Activated naive CD4-positive, alpha-beta T cell (primary cell): ENCODE data around the gene CASP2.

Source experiments
- DNase-seq, 4 experiments: peaks; one replicate each; lab custom pipeline; 2025; lab: John Stamatoyannopoulos, UW

Gene CASP2

DNA sequence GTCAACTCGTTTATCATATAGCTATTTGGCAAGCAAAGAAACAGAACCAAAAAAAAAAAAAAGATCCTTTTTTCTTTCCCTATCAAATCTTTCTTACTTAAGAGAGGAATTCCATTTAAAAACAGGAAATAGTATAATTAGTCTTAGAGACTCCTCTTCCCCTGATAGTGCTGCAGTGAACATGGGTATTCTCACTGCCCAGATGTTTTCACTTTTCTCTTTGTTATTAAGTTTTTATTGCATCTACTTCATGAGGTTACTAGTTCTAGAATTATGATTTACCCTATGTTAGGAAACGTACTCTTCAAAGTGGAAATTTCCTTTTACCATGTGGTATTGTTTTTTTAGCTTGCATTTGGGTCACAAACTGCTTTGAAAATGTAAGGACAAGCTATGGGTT is 8.5 kb downstream of the CASP2 start:
- no peak for DNase-seq

- no peak for DNase-seq
Observed at GRCh38 chr7:143299346-143299745, 11.2 kb downstream of the CASP2 start.

DNA sequence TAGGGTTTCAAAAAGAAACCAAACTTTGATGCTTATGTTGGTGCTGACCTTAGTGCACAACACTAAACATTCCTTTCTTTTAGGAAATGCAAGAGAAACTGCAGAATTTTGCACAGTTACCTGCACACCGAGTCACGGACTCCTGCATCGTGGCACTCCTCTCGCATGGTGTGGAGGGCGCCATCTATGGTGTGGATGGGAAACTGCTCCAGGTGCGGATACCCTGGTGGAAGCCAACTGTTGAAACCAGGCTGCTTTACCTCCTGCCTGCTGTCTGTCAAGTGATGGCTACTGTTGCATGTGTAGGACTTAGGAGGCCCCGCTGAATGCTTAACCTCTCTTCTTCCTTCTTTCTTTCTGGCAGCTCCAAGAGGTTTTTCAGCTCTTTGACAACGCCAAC is 11.7 kb downstream of the CASP2 start:
- peak; percentile 6 to 55 (median 28) for DNase-seq

DNA sequence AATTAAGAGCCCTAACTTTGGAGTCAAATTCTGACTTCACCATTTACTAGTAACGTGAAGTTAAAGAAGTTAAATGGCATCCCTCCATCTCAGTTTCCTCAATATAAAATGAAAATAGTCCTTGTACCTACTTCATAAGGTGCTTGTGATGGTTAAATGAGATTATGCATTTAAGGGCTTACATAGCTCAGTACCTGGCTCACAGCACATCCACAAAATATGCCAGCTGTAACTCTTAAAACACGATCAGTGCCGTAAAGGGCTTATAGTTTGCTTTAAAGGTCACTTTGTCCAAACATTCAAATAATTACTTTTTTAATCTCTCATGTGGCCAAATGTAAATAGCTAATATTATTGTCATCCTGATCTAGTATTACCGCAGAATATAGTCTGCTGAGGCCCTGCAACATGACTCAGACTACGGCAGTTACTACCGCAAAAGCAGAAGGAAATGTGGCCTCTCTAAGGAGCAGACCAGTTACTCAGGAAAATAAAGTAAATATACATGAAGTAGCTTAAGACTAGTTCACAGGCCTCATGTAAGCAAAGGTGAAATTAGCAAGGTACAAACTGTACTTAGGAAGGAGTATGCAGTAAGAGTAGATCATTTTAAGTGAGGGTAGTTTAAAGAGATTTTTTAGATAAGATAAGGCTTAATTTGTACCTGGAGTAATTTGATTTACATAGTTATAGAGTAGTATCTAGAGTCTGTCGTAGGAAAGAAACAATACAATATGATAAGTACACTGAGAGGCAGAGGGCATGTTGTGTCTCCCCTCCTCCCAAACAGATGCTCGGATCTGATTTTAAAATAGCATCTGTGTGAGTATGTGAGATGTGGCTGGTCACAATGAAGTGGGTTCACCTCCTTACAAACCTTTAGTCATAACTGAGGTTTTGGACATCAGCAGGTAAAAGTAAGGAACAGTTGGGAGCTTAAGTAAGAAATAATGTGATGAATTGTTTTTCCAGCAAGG is 13.1 kb downstream of the CASP2 start:
- no peak for DNase-seq

- no peak for DNase-seq
Observed at GRCh38 chr7:143303733-143304132, 15.6 kb downstream of the CASP2 start.

DNA sequence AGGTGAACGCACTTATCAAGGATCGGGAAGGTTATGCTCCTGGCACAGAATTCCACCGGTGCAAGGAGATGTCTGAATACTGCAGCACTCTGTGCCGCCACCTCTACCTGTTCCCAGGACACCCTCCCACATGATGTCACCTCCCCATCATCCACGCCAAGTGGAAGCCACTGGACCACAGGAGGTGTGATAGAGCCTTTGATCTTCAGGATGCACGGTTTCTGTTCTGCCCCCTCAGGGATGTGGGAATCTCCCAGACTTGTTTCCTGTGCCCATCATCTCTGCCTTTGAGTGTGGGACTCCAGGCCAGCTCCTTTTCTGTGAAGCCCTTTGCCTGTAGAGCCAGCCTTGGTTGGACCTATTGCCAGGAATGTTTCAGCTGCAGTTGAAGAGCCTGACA is 16.8 kb downstream of the CASP2 start:
- DNase-seq = no peak

DNA sequence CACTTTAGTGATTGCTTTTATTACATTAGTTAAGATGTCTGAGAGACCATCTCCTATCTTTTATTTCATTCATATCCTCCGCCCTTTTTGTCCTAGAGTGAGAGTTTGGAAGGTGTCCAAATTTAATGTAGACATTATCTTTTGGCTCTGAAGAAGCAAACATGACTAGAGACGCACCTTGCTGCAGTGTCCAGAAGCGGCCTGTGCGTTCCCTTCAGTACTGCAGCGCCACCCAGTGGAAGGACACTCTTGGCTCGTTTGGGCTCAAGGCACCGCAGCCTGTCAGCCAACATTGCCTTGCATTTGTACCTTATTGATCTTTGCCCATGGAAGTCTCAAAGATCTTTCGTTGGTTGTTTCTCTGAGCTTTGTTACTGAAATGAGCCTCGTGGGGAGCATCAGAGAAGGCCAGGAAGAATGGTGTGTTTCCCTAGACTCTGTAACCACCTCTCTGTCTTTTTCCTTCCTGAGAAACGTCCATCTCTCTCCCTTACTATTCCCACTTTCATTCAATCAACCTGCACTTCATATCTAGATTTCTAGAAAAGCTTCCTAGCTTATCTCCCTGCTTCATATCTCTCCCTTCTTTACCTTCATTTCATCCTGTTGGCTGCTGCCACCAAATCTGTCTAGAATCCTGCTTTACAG is 17.4 kb downstream of the CASP2 start:
- peak; percentile 4 to 61 (median 52) for DNase-seq

GRCh38 chr7:143308632-143309031 is 20.5 kb downstream of the CASP2 start:
- DNase-seq = no peak

- no peak for DNase-seq
Observed at GRCh38 chr7:143314127-143314526, 26.0 kb downstream of the CASP2 start.

DNA sequence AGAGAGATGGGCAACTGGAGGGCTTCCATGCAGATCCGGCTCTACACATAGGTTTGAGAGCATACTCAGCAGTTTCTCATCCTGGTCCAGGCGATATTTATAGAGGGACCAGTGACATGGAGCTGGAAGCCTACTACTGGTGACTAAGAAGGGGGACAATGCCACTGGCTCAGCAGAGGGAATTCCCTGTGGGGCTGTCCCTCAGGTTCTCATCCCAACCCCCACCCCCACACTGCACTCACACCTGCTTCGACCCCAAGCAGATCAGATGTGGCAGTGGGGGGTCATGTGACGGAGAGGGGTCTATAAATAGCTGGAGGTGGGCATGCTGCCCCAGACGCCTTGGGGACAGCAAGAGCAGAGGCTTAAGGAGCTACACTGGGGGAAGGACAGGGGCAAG is 27.6 kb downstream of the CASP2 start, which contains the start of gene CLCN1:
Gene CLCN1 (plus strand): TSS at position 336 of the 400 bp plus-strand sequence. CDS start 102 bp downstream, outside the sequence.
- no peak for DNase-seq

- DNase-seq = no peak
Observed at GRCh38 chr7:143316492-143316891, 28.3 kb downstream of the CASP2 start.

DNA sequence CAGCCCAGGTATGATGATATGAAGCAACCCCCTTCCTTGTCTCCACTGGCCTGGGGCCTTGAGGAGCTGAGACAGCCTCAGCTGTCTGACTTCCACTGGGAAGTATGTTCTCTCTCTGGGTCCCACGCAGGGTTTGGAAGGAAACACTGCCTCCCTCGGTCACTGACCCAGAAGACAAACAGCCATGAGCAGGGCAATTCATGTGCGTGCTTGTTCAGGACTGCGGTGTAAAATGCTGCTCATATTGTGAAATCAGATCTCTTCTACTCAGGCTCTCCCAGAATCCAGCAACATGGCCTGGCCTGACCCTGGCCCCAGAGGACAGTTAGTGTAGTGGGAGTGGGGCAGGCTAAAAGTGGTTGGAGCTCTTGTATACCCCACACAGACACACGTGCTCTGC is 30.5 kb downstream of the CASP2 start:
- DNase-seq = no peak

DNA sequence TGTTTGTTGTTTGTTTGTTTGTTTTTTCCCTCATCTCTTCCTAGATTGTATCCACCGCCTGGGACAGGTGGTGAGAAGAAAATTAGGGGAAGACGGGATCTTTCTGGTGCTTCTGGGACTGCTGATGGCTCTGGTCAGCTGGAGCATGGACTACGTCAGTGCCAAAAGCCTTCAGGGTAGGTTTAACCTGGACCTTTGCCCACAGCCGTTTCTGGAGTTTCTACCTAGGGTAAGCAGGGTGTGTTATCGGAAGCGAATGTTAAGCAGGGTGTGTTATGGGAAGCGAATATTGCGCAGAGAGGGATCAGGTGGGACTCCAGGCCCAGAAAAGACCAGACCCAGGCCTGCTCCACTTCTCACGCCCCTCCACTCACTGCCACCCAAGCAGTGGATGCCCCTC is 32.5 kb downstream of the CASP2 start:
- DNase-seq = no peak

DNA sequence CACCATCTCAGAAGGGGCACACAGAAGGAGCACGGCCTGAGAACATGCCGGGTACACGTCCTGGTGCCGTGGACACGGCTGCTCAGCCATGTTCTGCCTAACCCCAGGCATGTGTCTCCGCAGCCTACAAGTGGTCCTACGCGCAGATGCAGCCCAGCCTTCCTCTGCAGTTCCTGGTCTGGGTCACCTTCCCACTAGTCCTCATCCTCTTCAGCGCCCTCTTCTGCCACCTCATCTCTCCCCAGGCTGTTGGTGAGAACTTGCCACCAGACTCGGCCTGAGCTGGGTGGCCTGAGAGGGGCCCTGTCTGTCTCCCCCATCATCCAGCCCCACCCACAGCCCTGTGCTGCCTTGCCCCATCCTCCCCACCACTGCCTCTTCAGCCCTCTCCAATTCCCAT is 33.1 kb downstream of the CASP2 start:
- no peak for DNase-seq

- no peak for DNase-seq
Observed at GRCh38 chr7:143321734-143322133, 33.6 kb downstream of the CASP2 start.

- DNase-seq = no peak
Observed at GRCh38 chr7:143322760-143323633, 34.8 kb downstream of the CASP2 start.

- no peak for DNase-seq
Observed at GRCh38 chr7:143323653-143324052, 35.5 kb downstream of the CASP2 start.

DNA sequence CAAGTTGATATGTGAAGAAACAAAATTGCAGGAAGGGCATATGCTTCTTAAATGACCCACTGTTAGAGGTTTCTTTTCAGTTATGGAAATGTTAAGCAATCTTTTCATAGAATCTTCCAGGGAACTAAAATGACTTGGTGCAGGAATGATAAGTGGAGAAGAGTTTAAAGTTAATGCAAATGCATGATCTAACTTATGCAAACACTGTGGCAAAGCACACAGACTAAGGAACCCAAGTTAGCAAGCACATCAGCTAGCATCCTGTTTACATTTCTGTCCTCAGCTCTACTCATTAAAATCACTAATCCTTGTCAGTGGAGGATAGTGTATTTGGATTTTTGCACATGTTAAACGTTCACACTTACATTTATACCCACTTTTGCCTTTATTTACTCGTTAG is 37.1 kb downstream of the CASP2 start:
- DNase-seq = no peak

DNA sequence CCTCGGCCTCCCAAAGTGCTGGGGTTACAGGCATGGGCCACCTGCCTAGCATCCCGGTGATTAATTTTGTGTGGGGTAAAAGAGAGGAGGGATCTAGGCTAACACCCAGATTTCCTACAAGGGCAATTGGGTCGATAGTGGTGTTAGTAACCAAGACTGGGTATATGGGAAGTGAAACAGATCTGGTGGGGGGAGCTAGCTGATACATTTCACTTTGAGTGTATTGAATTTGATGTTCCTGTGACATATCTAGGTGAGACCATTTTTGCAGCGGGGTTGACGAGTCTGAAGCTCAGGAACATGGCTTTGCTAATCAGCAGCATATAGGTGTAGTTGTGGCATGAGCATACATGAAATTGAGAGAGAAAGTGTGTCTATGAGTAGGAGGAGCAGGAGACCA is 39.8 kb downstream of the CASP2 start:
- DNase-seq = no peak

- no peak for DNase-seq
Observed at GRCh38 chr7:143329471-143330170, 41.5 kb downstream of the CASP2 start.

DNA sequence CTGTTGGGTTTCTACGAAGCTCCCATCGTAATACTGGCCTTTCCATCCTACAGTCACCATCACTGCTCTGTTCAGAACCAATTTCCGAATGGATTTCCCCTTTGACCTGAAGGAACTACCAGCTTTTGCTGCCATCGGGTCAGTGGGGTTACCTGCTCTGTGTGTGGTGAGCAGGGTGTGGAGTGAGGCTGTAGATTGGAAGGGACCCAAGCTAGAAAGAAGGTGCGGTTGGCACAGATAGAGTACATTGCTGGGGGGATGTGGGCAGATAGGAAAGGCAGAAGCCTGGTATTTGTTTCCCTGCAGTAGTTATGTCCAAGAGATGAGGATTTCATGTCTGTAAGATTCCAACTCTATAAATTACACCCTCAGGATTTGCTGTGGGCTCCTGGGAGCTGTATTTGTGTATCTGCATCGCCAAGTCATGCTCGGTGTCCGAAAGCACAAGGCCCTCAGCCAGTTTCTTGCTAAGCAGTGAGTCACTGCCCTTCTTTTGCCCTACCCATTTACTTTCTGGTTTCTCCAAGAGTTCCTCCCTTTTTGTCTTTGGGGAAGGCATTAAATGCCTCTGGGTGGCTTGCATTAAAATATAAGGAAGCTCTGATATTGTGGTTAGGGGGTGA is 43.1 kb downstream of the CASP2 start:
- no peak for DNase-seq
